Sciatic nerve (tissue), 2 donors: Measurements from ENCODE around the gene MIPEP. TPM values are rescaled to one million over a fixed set of nuclear protein-coding genes. Genes with fewer than 3 reads are reported as not detected.
"Not testable (repeated sequence)": the region's sequence is repeated elsewhere in the genome, so short reads cannot be mapped to it uniquely, and the experiment has no call there.

Experiments used
- ATAC-seq: fragments of 200-7000 bp; cut with Tn5 transposase; one replicate; pipeline ENCODE4 v1.9.1; 2020; ENCODE audit warnings: mild to moderate bottlenecking, moderate library complexity
- DNase-seq: peaks from one replicate; pipeline ENCODE4 v3.0.0-alpha.2; 2020; ENCODE audit warnings: low spot score
- intact Hi-C: fragments of 100-400 bp; cut with DNase I; formaldehyde crosslinking; loops from one replicate; pipeline ENCODE4 v1.14.2; 2022
- total RNA-seq: library from RNA; stranded (reverse); fragmentation: NEBNext Ultra II Directional; extraction: Animal tissue kit (Norgen Biotek cat#: 25700); gene quantifications from one replicate; pipeline ENCODE4 v1.2.1, GENCODE V29; 2021
- donor health status: DM: no; HTN: no; CAD: no.
- donor health status: DM: no; HTN: no; CAD: no.

The MIPEP gene
- total RNA-seq, 1 donor from 2014 or later: 11.9 TPM

- intact Hi-C loops, DNase-seq, ATAC-seq: not testable (repeated sequence)
Measured at GRCh38 chr13:23894746-23895145, 5.5 kb upstream of the MIPEP start.

- intact Hi-C loops, ATAC-seq, DNase-seq: not testable (repeated sequence)
Measured at GRCh38 chr13:23893791-23894190, 4.6 kb upstream of the MIPEP start.

- intact Hi-C loops: no loop called here
- DNase-seq (no peak), ATAC-seq (peak; percentile 9)
Measured at GRCh38 chr13:23889615-23890607, 711 bp upstream of the MIPEP start.

- DNase-seq, ATAC-seq, intact Hi-C loops: not testable (repeated sequence)
Measured at GRCh38 chr13:23884361-23884760, 4.8 kb downstream of the MIPEP start.

- ATAC-seq: no peak
- intact Hi-C loops: no loop called here
- DNase-seq: no peak
Measured at GRCh38 chr13:23883255-23883654, 5.9 kb downstream of the MIPEP start.

- ATAC-seq, intact Hi-C loops, DNase-seq: not testable (repeated sequence)
Measured at GRCh38 chr13:23881402-23881800, 7.8 kb downstream of the MIPEP start.

- ATAC-seq, DNase-seq, intact Hi-C loops: not testable (repeated sequence)
Measured at GRCh38 chr13:23880493-23881401, 8.5 kb downstream of the MIPEP start.

- intact Hi-C loops: no loop called here
- no peak for ATAC-seq
- DNase-seq: no peak
Measured at GRCh38 chr13:23877286-23877685, 11.9 kb downstream of the MIPEP start.

- DNase-seq (no peak), ATAC-seq (no peak)
- intact Hi-C loops: no loop called here
Measured at GRCh38 chr13:23876265-23876664, 12.9 kb downstream of the MIPEP start.

GRCh38 chr13:23871616-23872220, 17.5 kb downstream of the MIPEP start:
- intact Hi-C loops: loop anchor here (5.0 kb wide), 1 partner anchor 404 kb away; no protein-coding TSS in a partner anchor
- DNase-seq (no peak), ATAC-seq (peak; percentile 64)

GRCh38 chr13:23870356-23871140, 18.7 kb downstream of the MIPEP start:
- ATAC-seq (peak; percentile 48), DNase-seq (no peak)
- intact Hi-C loops: loop anchor here (5.0 kb wide), 1 partner anchor 403 kb away; no protein-coding TSS in a partner anchor

GRCh38 chr13:23868521-23868920, 20.7 kb downstream of the MIPEP start:
- intact Hi-C loops: no loop called here
- ATAC-seq (no peak), DNase-seq (no peak)

GRCh38 chr13:23867027-23867491, 22.1 kb downstream of the MIPEP start:
- ATAC-seq (no peak), DNase-seq (no peak)
- intact Hi-C loops: no loop called here

- DNase-seq (no peak), ATAC-seq (peak; percentile 60)
- intact Hi-C loops: no loop called here
Measured at GRCh38 chr13:23866420-23867026, 22.7 kb downstream of the MIPEP start.

- DNase-seq: no peak
- intact Hi-C loops: no loop called here
- no peak for ATAC-seq
Measured at GRCh38 chr13:23865906-23866305, 23.3 kb downstream of the MIPEP start.

GRCh38 chr13:23865026-23865425, 24.2 kb downstream of the MIPEP start:
- ATAC-seq (no peak), DNase-seq (no peak)
- intact Hi-C loops: no loop called here

GRCh38 chr13:23861310-23861709, 27.9 kb downstream of the MIPEP start:
- DNase-seq (no peak), ATAC-seq (no peak)
- intact Hi-C loops: no loop called here

- no peak for DNase-seq
- no peak for ATAC-seq
- intact Hi-C loops: no loop called here
Measured at GRCh38 chr13:23859904-23860303, 29.3 kb downstream of the MIPEP start.
